AML-193 (cell line): ENCODE measurements around the gene FGD5.

ENCODE experiments used
- DNase-seq, 2 experiments: peaks; one replicate each; lab custom pipeline; 2025; lab: John Stamatoyannopoulos, UW

The FGD5 gene, protein sequence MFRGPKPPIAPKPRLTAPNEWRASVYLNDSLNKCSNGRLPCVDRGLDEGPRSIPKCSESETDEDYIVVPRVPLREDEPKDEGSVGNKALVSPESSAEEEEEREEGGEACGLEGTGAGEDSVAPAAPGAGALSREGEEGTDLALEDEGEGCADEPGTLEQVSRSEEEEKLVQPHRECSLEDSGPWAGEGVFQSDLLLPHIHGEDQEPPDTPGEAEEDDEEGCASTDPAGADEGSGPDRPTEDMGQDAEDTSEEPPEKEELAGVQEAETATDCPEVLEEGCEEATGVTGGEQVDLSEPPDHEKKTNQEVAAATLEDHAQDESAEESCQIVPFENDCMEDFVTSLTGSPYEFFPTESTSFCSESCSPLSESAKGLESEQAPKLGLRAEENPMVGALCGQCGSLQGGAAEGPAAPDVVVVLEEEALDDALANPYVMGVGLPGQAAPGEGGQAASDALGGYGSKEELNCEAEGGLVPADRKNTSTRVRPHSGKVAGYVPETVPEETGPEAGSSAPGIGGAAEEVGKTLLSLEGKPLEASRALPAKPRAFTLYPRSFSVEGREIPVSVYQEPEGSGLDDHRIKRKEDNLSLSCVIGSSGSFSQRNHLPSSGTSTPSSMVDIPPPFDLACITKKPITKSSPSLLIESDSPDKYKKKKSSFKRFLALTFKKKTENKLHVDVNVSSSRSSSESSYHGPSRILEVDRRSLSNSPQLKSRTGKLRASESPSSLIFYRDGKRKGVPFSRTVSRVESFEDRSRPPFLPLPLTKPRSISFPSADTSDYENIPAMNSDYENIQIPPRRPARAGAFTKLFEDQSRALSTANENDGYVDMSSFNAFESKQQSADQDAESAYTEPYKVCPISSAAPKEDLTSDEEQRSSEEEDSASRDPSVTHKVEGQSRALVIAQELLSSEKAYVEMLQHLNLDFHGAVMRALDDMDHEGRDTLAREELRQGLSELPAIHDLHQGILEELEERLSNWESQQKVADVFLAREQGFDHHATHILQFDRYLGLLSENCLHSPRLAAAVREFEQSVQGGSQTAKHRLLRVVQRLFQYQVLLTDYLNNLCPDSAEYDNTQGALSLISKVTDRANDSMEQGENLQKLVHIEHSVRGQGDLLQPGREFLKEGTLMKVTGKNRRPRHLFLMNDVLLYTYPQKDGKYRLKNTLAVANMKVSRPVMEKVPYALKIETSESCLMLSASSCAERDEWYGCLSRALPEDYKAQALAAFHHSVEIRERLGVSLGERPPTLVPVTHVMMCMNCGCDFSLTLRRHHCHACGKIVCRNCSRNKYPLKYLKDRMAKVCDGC (N-terminal part only)

DNA sequence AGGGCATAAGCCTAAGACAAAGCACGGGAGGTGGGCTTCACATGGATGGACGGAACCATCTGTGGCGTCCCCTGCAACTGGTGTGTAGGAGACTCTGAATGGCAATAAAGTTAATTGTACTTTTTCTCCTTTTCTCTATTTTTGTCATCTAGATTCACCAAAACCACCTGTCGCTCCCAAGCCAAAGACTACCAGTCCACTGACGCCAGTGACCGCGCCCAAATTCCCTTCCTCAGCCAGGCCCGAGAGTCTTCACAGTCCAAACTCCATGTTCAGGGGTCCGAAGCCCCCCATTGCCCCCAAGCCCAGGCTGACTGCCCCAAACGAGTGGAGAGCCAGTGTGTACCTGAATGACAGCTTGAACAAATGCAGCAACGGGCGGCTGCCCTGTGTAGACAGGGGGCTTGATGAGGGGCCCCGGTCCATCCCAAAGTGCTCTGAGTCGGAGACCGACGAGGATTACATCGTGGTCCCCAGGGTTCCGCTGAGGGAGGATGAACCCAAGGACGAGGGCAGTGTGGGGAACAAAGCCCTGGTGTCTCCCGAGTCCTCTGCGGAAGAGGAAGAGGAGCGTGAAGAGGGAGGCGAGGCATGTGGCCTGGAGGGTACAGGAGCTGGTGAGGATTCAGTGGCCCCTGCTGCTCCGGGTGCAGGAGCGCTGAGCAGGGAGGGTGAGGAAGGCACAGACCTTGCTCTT lies at the start of gene FGD5:
FGD5 (plus strand) TSS at position 159 of the 697 bp plus-strand sequence; CDS start at position 269, 110 bp downstream.
- no peak for DNase-seq

- no peak for DNase-seq
These were observed 49.0 kb upstream of the FGD5 start for GRCh38 chr3:14769544-14770325.

DNA sequence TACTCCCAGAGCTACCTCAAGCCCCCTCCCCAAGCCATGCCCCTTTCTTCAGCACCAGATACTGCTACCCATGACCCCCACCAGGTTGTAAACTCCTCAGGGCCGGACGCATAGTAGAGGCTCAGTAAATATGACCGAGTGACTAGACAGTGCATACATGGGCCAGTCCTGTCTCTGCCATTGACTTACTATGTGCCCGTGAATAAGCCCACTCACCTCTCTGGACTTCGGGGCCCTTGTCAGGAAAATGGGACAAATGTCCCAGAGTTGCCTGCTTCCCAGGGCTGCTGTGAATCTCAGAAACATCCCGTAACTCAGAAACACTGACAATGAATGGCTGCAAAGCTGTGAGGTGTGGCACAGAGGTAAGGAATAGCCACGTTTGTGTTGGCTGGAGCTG lies 48.2 kb upstream of the FGD5 start:
- DNase-seq: no peak

DNA sequence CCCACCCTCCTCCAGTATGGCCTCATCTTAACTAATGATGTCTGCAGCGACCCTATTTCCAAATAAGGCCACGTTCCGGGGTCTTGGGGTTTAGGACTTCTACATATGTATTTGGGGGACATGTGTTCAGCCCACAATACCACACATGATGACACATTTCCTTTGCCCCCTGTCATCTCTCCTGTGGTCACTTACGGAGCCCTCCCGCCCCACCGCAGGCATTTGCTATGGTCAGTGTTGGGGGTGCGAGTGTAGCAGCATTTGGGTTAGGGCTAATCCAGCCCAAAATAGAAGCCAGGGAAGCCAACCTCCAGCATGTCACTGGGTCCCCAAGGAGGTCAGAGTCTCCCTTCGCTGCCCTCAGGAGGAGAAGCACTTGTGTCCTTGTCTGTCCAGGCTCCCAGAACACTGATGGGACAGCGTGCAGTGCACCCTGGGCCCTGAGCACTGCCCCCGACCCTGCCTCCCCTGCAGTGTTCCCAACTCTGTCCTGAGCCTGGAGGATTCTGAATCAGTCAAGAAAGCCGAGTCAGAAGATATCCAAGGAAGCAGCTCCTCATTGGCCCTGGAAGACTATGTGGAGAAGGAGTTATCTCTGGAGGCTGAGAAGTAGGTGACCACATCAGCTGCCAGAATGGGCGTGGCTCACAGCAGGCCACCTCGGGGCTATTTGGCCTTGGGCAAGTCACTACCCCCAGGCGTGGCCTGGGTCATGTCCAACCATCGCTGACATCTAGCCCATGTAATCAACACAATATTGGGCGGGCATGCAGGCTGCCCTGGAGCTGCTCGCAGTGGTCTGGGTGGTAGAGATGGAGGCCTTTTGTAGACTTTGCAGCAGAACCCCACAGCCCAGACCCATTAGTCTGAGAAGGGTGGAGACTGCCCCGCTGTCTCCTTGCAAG lies 46.9 kb upstream of the FGD5 start:
- DNase-seq: no peak

DNA sequence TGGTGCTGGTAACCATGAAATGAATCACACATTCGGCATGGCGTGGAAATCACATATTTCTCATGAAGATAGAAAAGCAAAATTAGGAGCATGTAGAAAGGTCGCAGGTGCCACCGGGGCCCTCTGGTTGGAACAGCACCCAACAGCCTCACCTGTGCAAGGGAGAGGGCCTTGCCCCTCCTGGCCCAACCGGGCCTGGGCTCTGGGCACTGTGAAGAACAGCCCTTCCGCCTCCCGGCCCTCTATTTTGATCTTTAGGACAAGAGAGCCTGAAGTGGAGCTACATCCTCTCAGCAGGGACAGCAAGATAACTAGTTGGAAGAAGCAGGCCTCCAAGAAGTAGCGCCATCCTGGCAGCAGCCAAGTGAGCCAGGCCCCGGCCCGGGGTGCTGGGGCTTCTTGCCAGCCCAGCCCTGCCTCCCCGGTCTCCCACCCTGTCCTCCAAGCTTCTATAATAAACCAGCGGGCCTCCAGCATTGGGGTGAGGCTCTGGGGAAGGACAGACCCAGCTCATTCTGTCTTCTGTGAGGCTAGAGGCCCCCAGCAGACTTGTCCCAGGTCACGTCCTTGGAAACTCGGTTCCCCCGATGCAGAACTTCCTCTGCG lies 46.1 kb upstream of the FGD5 start:
- no peak for DNase-seq

DNA sequence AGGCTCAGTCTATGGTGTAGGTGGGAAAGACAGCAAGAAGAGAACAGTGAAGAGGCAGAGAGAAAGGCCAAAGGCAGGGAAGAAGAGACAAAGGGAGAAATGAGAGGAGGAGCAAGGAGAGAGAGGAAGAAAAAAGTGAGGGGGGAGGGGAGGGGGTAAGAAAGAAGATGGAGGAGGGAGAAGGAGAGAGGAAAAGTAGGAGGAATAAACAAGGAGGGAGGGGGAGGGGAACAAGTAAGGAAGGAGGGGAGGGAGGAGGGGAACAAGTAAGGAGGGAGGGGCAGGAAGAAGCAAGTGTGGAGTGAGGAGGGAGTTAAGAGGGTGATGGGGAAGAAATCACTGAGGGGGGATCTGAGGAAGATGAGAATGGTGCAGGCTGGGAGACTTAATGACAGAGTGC lies 45.5 kb upstream of the FGD5 start:
- no peak for DNase-seq

DNA sequence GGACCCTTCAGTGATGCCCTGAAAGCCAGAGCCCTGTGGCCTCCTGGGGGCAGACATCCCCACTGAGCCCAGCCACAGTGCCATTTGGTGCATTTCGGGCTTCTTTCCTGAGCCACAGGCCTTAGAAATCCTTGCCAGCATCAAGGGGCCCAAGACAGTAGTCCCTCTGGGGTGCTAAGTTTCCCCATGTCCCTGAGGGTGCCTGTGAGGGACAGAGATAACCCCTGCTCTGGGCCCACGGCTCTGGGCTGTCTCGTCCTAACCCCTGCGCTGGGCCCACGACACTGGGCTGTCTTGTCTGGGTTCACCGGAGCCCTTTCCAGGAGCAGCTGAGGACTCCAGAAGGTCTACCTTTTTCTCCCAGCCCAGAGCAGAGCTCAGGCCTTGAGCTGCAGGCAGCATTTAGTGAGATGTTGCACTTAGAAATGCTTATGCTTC lies 45.1 kb upstream of the FGD5 start:
- no peak for DNase-seq

DNA sequence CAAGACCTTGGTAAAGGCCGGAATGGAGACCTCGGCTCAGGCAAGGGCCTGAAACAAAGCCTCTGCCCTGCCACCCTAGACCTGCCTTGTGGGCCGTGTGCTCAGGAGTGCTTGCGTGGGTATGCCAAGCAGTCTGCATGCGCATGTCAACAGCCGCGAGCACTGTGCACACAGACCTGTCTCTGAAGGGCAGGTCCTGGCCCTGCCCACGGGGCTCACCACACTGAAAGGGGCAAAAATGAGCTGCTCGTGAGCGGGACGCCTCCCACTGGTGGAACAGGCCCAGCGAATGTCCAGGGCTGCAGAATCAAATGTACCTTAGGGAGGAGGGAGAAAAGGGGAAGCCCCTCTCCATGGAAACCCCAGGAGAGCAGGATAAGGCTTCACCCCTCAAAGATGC lies 44.3 kb upstream of the FGD5 start:
- no peak for DNase-seq

GRCh38 chr3:14775011-14775410 lies 43.8 kb upstream of the FGD5 start:
- no peak for DNase-seq

- DNase-seq: no peak
These were observed 43.2 kb upstream of the FGD5 start for GRCh38 chr3:14775563-14775962.

DNA sequence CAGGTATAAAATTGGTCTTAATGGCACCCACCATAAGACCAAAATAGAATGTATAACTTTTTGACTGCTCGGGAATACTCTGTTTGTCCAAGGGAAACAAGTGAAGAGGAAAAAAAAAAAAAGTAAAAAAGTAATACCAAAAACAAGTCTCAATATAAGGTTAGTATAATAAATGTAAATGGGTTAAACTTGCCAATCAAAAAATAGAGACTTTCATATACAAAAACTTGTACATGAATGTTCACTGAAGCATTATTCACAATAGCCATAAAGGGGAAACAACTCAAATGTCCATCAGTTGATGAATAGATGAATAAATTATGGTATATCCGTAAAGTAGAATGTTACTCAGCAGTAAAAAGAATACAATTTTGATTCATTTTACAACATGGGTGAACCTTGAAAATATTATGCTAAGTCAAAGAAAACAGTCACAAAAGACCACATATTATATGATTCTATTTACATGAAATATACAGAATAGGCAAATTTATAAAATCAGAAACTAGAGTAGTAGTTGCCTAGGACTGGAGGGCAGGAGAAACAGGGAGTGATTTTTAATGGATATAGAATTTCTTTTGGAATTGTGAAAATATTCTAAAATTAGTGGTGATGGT lies 39.6 kb upstream of the FGD5 start:
- no peak for DNase-seq

GRCh38 chr3:14780927-14781507 lies 37.7 kb upstream of the FGD5 start:
- DNase-seq: peak; percentile 72 to 76

DNA sequence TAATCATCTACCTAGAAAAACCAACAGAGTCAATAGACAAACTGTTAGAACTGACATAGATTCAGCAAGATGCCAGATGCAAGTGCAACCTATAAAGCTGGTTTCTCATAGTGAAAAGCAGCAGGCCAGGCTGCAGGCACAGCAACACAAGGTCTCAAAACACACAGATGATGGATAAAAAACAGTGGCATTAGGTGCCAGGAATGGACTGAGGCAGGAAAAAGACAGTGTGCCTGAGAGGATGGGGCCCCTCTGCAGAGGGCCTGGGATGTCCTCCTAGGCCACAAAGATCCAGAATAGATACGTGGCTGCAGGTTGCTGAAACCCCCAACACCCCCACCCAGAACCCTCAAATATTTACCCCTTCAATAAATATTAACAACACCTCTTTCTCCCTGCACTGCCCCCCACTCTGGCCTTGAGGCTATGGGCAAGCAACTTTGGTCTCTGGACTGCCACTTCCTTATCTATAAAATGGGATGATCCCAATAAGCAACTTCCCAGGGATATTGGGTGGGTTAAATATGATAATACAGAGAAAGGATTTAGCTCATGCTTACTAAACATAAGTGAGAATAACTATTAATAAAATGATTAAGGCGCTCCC lies 35.2 kb upstream of the FGD5 start:
- no peak for DNase-seq

DNA sequence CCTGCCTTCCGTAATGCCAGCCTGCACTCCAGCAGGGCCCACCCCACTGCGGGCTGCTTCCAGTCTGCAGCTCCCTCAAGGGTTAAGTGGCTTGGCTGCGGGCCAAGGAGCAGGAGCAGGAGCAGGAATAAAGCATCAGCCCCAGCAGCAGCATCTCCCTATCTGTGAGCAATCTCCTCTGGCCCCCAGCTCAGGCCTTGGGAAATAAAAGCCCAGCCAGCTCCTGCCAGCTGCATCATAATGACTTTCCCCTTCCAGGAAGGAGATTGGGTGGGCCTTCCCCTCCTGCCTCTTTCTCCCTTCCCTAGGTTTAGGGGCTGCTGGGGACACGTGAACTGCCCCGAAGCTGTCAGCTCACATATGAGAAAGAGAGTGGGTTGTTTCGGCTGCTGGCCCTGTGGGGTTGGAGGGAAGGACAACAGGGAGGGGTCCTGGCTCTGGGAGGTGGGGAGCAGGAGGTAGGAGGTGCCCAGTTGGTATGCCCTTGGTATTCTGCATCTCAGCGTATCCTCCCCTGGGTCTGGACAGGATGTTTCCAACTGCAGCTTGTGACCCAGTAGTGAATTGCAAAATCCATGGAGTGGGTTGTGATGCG lies 34.6 kb upstream of the FGD5 start:
- no peak for DNase-seq

DNA sequence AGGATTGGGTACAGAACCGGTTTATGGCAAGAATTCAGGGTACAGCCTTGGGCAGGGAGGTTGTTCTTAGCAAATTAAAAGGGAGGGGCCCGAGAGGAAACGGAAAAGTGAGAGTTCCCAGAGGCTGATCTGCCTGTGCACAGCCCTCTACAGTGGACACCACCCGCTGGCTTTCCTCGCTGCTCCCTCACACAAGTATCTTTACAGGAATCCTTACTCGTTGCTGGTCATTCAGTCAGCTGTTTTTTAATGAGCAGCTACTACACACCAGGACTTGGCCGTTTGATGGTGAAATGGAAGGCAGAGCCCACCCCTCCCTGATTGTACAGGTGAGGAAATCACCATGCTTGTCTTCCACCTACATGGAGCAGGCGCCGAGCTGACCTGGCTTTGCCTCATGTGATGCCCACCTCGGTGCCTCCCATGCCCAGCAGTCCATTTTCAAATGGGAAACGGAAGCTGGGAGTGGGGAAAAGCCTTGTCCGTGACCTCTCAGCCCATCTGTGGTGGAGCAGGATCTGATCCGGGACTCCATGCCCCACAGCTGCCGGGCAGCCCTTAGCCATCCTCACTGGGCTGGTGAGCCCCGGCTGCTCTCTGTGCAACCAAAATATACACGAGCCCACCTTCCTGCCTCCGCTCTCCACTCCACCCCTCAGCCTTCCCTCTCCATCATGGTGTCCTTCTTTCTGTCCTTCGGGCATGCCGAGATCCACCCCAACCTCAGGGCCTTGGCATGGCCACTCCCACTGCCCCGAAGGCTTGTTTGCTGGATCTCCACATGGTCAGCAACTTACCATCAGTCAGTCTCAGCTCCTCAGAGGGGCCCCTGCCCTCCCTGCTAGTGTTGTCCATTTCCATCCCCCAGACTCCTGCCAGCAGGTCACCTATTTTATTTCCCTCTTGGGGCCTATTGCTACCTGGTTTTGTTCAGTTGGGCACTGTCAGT lies 33.3 kb upstream of the FGD5 start:
- DNase-seq: no peak

DNA sequence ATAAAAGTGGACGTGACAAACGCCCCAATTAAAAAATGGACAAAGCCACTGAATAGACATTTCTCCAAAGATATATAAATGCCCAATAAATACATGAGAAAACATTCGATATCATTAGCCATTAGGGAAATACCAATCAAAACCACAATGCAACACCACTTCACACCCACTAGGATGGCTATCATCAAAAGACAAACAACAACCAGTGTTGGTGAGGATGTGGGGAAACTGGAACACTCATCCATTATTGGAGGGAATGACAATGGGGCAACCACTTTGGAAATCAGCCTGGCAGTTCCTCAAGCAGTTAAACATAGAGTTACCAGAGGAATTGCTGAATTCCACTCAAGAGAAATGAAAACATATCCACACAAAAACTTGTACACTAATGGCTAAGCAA lies 32.4 kb upstream of the FGD5 start:
- no peak for DNase-seq
